NCI-H748 treated with DMSO at 0.1 percent for 48 hours (cell line): ENCODE results near the gene ENPP1.
"Not testable (repeated sequence)": the region's sequence is repeated elsewhere in the genome, so short reads cannot be mapped to it uniquely, and the experiment has no call there.

ENCODE experiments used
- DNase-seq: peaks from one replicate; lab custom pipeline; 2025; lab: John Stamatoyannopoulos, UW

ENPP1 gene

DNA sequence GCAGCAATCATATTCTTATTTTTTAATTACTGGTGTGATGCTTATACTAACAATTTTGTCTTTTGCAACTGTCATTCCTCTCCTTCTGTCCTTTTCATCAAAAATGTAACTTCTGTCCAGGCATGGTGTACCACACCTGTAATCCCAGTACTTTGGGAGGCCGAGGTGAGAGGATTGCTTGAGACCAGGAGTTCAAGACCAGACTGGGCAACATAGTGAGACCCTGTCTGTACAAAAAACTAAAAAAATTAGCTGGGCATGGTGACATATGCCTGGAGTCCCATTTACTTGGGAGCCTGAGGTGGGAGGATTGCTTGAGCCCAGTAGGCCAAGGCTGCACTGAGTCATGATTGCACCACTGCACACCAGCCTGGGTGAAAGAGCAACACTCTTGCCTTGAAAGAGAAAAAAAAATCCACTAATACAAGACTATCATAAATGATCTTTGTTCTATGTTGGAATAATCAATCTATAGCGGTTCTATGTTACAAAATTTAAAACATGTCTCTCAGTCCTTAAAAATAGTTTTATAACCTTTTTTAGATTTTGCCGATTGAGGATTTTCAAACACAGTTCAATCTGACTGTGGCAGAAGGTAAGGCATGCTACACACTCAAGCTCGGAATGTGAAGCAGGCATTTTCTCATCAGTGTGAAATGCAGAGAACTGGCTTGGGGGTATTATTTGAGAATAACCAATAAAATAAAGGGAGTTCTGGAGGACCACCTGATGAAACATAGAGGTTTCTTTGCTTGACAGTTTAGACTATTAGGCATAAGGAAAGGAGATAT, 70.4 kb downstream of the ENPP1 start:
- no peak for DNase-seq

DNA sequence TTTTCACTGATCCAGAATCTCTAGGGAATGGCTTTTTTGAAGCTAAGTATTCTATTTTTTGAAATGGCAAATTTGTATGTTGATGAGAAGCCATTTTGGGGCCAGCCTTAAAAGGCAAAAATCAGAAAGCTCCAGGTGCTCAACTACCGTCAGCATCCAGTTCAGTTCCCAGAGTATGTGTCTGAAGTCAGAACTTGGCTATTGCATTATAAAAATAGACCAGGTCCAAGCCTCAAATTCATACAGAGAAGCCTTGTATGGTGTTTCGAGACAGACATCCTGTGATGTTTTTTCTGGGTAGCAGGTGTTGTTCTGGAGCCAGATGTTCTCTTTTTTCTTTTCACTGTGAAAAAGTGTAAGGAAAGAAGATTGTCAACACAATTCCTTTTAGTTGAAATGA, 75.2 kb downstream of the ENPP1 start:
- DNase-seq = no peak

DNA sequence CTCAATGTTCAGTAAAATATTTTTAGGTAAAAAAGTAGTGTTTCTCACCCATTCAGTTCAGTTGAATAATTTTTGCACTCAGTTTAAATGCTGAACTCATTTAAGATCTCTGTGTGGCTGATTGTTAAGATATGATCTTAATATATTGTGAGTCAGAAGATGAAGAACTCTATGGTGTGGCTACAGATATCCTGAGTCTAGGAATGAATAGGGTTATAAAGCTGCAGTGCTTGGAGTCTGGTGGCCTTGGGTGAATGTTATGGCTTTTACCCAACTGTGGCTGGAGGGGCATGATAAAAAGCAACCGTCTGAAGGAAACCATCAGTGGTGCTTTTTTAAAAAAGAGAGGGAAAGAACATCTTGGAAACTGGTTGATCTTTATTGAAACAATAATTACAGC, 77.4 kb downstream of the ENPP1 start:
- no peak for DNase-seq

DNA sequence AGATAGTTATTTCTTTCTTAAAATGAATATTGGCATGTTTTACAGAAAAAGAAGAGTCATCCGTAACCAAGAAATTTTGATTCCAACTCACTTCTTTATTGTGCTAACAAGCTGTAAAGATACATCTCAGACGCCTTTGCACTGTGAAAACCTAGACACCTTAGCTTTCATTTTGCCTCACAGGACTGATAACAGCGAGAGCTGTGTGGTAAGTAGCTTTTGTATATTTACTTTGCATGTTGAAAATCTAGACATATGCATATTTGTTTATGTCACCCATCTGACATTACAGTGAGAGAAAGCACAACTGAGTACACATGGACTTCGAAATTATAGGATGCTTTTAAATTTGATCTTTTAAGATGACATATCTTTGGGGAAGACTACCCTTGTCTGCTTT, 78.7 kb downstream of the ENPP1 start:
- DNase-seq = no peak

DNA sequence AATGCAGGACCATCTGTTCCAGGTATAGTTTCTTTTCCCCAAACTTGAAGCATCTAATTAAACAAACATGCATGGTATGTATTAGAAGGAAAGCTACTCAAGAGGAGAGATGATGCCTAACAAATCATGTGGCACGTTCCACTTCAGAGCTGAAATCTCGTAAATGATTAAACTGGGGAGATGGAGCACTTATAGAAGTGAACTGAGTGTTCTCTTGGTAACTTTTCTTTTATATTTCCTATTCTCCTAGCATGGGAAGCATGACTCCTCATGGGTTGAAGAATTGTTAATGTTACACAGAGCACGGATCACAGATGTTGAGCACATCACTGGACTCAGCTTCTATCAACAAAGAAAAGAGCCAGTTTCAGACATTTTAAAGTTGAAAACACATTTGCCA, 82.3 kb downstream of the ENPP1 start:
- DNase-seq = no peak

DNA sequence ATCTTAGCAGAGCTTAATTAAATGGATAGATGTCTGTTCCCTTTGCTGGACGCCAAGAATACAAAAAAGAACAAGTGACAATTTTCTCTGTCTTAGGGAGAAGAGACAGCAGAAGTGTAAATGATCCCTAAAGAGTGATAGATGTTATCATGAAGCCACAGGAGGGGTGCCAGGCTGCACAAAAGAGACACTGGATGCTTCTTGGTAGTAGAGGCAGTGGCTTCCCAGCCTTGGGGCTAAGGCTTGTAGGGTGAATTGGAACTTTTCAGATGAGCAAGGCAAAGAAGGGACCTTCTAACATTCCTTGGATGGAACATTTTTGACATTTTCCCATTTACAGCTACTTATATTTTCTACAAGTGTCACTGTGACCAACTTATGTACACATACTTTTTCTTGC, 85.4 kb downstream of the ENPP1 start:
- no peak for DNase-seq

DNA sequence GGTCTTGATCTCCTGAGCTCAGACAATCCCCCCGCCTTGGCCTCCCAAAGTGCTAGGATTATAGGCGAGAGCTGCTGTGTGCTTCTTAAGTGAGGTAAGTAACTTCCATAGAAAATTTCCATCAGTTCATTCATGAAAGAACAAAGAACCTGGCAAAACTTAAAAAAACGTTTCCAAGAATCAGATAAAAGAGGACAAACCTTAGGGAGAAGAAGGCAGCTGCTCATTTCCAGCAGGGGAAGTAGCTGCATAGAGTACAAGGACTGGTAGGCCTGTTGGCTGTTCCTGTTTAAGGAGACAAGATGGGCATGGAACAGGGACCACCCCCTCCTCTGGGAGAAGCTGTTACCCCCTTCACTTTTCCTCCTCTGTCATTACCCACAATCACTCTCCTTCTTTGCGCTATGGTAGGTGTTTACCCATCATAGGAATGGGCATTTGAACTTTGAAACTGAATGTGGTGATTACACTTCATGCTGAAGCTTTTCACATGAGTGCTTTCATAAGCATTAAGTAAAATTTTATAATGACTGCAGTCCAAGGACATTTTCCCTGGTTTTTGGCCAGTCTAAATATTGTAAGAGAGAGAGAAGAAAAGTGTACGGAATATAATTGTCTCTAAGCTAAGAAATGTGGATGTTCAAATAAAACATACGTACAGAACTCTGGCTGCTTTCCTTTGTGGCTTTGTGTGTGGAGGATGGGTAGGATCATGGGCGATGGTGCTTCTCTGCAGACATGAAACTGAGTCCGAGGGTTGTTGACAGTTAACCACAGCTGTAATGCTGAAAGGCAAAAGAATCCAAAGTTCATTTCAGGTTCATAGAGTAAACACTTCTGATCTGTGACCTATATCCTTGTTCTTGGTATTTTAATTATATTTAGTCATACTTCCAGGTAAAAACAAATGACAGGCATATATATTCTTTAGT, 86.9 kb downstream of the ENPP1 start:
- no peak for DNase-seq

DNA sequence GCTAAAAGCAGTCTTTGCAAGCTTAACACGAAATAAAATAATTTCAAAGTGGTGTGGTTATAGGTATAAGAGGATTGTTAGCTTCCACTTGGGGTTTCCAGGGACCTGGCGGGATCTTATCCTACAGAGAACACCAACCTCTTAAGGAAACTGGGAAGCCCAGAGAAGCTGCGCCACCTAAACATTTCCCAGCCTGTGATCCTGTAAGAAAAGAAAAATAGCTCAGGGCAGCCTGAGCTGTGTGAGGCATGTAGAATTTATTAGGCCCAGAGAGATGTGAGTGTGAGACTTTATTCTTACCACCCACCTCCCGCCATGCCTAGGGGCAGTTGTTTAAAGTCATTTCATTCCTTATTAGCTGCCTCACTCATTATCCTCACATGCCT, 89.2 kb downstream of the ENPP1 start:
- DNase-seq = no peak

DNA sequence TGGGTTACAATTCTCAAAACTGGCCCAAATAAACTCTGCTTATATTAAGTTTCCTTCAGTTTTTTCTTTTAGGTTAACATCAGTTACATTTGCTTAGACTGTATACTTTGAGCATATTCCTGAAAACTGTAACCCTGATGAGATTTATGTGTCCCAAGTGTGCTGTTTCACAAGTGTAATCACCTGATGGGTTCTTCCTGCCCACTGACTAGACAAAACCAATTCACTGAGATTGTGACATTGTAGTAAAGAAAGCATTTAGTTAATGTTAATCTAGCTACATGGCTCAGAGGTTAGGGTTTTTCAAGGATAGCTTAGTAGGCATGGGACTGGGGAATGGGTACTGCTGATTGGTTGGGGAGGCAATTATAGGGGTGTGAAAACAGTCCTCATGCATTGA, 89.8 kb downstream of the ENPP1 start:
- DNase-seq = no peak

DNA sequence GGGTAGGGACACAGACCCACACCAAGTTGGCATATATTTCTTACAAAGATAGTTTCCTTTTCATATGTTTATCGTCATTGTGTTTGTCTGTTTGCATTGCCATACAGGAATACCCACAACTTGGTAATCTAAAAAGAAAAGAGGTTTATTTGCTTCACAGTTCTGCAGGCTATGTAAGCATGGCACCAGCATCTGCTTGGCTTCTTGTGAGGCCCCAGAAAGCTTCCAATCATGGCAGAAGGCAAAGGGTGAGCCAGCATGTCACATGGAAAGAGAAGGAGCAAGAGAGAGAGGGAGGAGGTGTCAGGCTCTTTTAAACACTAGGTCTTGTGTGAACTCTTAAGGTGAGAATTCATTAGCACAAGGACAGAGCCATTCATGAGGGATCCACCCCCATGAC, 90.9 kb downstream of the ENPP1 start:
- DNase-seq = no peak

DNA sequence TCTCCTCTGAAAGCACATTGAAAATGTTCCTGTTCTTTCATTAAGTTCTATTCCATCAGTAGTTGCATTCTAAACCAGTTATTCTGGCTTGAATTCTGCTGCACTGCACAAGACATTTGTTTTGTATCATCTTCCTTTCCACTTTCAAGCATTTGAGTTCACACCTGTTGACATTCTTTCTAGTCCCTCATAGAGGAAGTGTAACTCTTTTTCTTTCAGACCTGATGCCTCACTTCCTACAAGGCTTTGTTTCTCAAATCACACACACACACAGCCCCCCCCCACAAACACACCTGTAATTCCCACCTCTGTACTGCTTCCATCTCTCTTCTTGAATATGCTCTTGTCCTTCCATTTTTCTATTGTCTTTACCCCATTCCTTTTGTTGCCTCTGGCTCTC, 92.4 kb downstream of the ENPP1 start:
- no peak for DNase-seq

DNA sequence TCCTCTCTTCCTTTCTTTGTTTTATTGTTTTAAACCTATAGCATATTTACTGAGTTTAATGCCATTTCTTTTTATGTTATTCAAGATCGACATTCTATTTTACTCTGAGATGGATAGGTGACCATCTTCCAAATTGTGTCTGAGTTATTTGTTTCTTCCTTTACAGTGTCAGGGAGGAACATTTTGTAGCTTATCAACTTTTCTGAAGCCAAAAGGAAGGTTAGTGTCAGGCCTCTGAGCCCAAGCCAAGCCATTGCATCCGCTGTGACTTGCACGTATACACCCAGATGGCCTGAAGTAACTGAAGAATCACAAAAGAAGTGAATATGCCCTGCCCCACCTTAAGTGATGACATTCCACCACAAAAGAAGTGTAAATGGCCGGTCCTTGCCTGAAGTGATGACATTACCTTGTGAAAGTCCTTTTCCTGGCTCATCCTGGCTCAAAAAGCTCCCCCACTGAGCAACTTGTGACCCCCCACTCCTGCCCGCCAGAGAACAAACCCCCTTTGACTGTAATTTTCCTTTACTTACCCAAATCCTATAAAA, 93.6 kb downstream of the ENPP1 start:
- not testable (repeated sequence) for DNase-seq

DNA sequence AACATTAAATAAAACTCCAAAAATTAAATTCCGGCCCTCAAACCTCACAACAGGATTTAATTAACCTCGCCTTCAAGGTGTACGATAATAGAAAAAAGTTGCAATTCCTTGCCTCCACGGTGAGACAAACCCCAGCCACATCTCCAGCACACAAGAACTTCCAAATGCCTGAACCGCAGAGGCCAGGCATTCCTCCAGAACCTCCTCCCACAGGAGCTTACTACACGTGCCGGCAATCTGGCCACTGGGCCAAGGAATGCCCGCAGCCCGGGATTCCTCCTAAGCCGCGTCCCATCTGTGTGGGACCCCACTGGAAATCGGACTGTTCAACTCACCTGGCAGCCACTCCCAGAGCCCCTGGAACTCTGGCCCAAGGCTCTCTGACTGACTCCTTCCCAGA, 95.9 kb downstream of the ENPP1 start:
- DNase-seq = not testable (repeated sequence)

DNA sequence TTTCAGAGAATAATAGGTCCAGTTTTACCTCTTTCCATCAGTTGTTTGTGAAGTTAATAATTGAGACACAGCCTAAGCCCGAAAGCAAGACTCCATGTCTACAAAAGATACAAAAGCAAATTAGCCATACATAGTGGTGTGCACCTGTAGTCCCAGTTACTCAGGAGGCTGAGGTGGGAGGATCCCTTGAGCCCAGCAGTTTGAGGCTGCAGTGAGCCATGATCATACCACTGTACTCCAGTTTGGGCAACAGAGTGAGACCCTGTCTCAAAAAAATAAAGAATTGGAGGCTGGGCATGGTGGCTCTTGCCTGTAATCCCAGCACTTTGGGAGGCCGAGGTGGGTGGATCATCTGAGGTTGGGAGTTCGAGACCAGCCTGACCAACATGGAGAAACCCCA, 101.0 kb downstream of the ENPP1 start:
- DNase-seq = not testable (repeated sequence)

DNA sequence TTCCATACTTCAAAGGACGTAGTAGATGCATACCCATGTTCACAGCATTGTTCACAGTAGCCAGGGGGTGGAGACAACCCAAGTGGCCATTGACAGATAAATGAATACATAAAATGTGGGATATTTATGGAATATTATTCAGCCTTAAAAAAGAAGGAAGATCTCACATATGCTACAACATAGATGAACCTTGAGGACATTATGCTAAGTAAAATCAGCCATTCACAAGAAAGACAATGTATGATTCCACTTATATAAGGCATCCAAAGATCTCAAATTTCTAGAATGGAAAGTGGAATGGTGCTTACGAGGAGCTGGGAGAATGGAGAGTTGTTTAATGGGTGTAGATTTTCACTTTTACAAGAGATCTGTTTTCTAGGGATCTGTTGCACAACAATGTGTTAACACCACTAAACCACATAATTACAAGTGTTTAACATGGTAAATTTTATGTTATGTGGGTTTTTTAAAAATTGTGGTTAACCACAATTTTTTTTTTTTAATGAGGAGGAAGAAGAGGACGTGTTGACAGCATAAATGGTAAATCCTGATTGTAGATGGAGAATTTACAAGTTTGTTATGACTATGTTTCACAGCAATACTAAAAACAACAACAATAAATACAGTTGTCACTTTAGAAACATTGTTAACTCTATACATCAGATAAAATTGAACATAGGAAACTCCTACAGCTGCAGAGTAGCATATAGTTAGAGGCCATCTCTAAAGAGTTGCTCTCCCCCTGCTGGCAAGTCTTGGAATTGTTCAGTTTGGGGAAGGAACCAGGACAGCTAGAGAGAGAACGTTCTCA, 101.8 kb downstream of the ENPP1 start:
- peak; percentile 25 for DNase-seq

DNA sequence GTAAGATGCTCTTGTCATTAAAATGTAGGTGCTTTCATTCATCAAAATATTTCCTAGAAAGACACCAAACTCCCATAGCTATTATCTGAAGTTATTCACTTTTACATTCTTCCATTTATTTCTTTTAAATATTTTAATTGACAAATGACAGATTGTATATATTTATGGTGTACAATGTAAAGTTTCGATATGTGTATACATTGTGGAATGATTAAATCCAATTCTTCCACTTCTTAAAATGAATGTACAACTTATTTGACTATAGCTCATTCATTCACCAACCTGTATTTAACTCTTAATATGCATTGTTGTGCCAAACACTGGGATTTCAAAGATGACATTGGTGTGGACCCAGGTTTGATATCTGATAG, 102.4 kb downstream of the ENPP1 start:
- DNase-seq = no peak

DNA sequence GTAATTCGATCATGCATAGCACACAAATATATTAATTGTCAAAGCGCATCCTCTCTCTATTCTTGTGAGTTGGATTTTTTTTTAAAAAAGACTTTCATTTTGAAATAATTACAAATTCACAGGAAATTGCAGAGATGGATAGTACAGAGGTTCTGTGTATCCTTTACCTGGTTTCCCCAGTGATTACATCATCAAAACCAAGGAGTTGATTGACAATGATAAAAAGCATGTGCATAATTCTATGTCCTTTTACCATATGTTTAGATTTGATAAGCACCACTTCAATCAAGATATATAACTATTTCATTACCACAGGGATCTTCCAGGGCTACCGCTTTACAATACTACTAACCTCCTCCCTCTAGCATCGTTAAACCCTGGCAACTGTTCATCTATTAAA, 103.1 kb downstream of the ENPP1 start:
- DNase-seq = no peak

DNA sequence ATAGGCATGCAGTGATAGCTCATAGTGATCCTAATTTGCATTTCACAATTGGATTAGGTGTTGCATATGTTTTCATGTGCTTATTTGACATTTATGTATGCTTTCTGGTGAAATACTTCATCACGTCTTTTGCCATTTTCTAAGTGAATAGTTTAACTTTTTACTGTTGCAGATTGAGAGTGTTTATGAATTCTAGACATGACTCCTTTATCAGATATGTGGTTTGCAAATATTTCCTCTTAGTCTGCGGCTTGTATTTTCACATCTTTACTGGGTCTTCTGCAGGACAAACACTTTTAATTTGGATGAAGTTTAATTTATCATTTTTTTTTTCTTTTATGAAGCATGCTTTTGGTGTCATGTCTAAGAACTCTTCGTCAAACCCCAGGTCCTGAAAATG, 104.1 kb downstream of the ENPP1 start:
- DNase-seq = no peak

DNA sequence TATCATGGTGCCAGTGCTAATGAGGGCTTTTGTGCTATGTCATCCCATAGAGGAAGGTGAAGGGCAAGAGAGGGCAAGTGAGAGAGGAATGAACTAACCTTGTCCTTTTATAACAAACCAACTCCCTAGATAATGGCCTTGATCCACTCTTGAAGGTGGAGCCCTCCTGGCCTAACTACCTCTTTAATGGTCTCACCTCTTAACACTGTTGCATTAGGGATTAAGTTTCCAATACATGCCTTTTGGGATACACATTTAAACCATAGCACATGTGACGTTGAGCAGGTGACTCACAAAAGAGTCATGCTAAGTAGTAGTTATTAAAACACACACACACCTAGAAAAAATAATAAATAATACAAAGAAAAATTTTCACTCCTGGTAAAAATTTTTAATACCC, 106.4 kb downstream of the ENPP1 start:
- DNase-seq = no peak

DNA sequence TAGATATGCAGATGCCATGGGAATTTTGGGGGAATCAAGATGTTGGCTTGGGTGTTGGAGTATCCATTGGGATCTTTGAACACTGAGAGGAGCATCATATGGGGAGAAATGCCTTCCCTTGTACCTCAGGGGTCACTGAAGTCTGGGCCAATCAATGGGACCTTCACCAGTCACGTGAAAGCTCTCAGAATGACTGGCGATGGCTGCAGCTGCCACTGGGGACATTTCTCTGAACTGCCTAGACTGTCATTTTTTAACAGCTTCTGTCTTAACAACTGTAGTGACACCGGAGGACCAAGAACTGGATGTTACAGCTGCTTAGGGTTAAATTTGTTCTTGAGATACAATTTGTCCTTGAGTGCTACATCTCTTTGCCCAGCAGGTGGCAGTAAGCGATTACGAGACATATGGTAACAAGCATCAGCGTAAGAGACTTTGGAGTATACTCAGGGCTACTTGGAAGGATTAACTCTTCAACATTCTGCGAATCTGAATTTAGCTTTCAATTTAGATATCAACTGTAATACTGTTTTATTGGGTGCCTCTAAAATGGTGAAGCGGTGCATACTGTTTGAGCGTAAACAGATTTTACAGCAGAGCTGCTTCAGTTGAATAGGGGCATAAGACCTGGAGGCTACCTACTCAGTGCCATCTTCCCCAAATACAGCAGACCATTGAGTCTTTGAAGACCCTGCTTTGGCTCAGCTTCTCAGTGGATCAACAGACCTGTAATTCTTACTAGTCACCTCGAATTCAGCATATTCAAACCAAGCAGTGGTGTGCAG, 107.3 kb downstream of the ENPP1 start:
- DNase-seq = peak; percentile 2

DNA sequence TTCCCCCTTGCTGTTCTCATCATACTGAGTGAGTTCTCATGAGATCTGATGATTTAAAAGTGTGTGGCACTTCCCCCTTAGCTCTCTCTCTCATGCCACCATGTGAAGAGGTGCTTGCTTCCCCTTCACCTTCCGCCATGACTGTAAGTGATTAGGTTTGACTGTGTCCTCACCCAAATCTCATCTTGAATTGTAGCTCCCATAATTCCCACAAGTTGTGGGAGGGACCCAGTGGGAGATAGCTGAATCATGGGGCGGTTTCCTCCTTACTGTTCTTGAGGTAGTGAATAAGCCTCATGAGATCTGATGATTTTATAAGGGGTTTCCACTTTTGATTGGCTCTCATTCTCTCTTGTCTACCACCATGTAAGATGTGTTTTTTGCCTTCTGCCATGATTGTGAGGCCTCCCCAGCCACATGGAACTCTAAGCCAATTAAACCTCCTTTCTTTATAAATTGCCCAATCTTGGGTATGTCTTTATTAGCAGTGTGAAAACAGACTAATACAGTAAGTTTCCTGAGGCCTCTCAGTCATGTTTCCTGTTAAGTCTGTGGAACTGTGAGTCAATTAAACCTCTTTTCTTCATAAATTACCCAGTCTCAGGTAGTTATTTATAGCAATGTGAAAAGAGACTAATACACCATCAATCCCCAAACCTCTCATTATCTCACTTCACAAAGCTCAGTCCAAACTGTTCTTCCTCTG, 108.4 kb downstream of the ENPP1 start:
- DNase-seq = not testable (repeated sequence)
